IMR-90 (cell line): ENCODE data around the gene FTCDNL1. TPM values are rescaled to one million over a fixed set of nuclear protein-coding genes. Genes with fewer than 3 reads are reported as not detected.

Experiments
- ATAC-seq: fragments of 200-7000 bp; cut with Tn5 transposase; 2 replicates; pipeline ENCODE4 v1.9.1; 2020; ENCODE audit warnings: low read depth, mild to moderate bottlenecking, moderate library complexity
- BruUV-seq: library from RNA; stranded (reverse); fragments of 400-500 nt; replicated peaks from 2 replicates; lab custom pipeline; 2021; lab: Mats Ljungman, UMichigan
- CTCF ChIA-PET: fragments of 300-600 bp; formaldehyde crosslinking; extraction: SDS; loops from one replicate; lab custom pipeline; 2021; ENCODE audit warnings: antibody characterized with exemption; lab: Yijun Ruan, JAX
- POLR2A ChIA-PET: fragments of 300-600 bp; sonication (Branson Sonifier 250); formaldehyde crosslinking; loops from one replicate; lab custom pipeline; 2022; ENCODE audit warnings: antibody characterized with exemption; ENCODE audit not compliant: unreplicated experiment; lab: Charles Lee
- DNase-seq: peaks from one replicate; pipeline ENCODE4 v3.0.0; 2013
- H2AFZ ChIP-seq: replicated peaks from 2 replicates; pipeline ENCODE3; 2013; ENCODE audit warnings: low read length, mild to moderate bottlenecking; ENCODE audit not compliant: poor library complexity
- H2AK5ac ChIP-seq: 2 replicates; pipeline ENCODE4 v1.6.1; 2013; ENCODE audit warnings: low read depth, low read length, inconsistent platforms
- H2AK9ac ChIP-seq: replicated peaks from 2 replicates; pipeline ENCODE3; 2013; ENCODE audit warnings: mild to moderate bottlenecking, low read depth, low read length, moderate library complexity; ENCODE audit not compliant: poor library complexity
- H2BK120ac ChIP-seq: 2 replicates; pipeline ENCODE4 v1.6.1; 2013; ENCODE audit warnings: low read depth, low read length, inconsistent platforms
- H2BK15ac ChIP-seq: 3 replicates; pipeline ENCODE4 v1.6.1; 2013; ENCODE audit warnings: low read depth, low read length, inconsistent platforms
- H2BK20ac ChIP-seq: 2 replicates; pipeline ENCODE4 v1.6.1; 2013; ENCODE audit warnings: low read depth, mild to moderate bottlenecking, inconsistent platforms, low read length, moderate library complexity
- H2BK5ac ChIP-seq: 2 replicates; pipeline ENCODE4 v1.6.1; 2013; ENCODE audit warnings: mild to moderate bottlenecking, low read depth, low read length, inconsistent platforms; ENCODE audit not compliant: poor library complexity, severe bottlenecking
- H3K14ac ChIP-seq: replicated peaks from 2 replicates; pipeline ENCODE4 v1.6.1; 2013; ENCODE audit warnings: low read depth, low read length, inconsistent platforms
- H3K18ac ChIP-seq: 2 replicates; pipeline ENCODE4 v1.6.1; 2013; ENCODE audit warnings: low read depth, low read length, control low read depth
- H3K23ac ChIP-seq: 2 replicates; pipeline ENCODE4 v1.6.1; 2013; ENCODE audit warnings: low read depth, low read length, inconsistent platforms
- H3K27ac ChIP-seq: 2 replicates; pipeline ENCODE4 v1.5.1; 2013; ENCODE audit warnings: mild to moderate bottlenecking, control low read depth, low read length; ENCODE audit not compliant: insufficient read depth
- H3K27me3 ChIP-seq: 2 replicates; pipeline ENCODE4 v1.6.1; 2013; ENCODE audit warnings: low read length; ENCODE audit not compliant: control insufficient read depth, insufficient read depth
- H3K36me3 ChIP-seq: 2 replicates; pipeline ENCODE4 v1.6.1; 2013; ENCODE audit warnings: low read length, mixed read lengths; ENCODE audit not compliant: control insufficient read depth, insufficient read depth
- H3K4ac ChIP-seq: 2 replicates; pipeline ENCODE4 v1.6.1; 2013; ENCODE audit warnings: low read depth, low read length, inconsistent platforms
- H3K4me1 ChIP-seq: 2 replicates; pipeline ENCODE4 v1.6.1; 2013; ENCODE audit warnings: low read length, mixed read lengths; ENCODE audit not compliant: control insufficient read depth, insufficient read depth
- H3K4me2 ChIP-seq: 2 replicates; pipeline ENCODE4 v1.6.1; 2013; ENCODE audit warnings: low read depth, mild to moderate bottlenecking, control low read depth, low read length, moderate library complexity
- H3K4me3 ChIP-seq: 2 replicates; pipeline ENCODE4 v1.5.1; 2013; ENCODE audit warnings: low read depth, mild to moderate bottlenecking, control low read depth, low read length, moderate library complexity; ENCODE audit not compliant: insufficient read depth
- H3K56ac ChIP-seq: 2 replicates; pipeline ENCODE4 v1.6.1; 2013; ENCODE audit warnings: low read length, inconsistent platforms; ENCODE audit not compliant: insufficient read depth; ENCODE audit errors: extremely low read depth
- H3K79me1 ChIP-seq, 2 experiments: 2 replicates each; pipeline ENCODE4 v1.6.1; 2013; ENCODE audit warnings: low read length in 2 of 2, inconsistent platforms in 1 of 2, low read depth in 1 of 2
- H3K9ac ChIP-seq: 2 replicates; pipeline ENCODE4 v1.6.1; 2013; ENCODE audit warnings: low read depth, low read length, control low read depth
- H3K9me1 ChIP-seq: 2 replicates; pipeline ENCODE4 v1.6.1; 2013; ENCODE audit warnings: low read length, inconsistent platforms; ENCODE audit not compliant: insufficient read depth
- H3K9me3 ChIP-seq: 2 replicates; pipeline ENCODE4 v1.6.1; 2013; ENCODE audit warnings: low read length; ENCODE audit not compliant: control insufficient read depth, insufficient read depth
- H4K20me1 ChIP-seq: 2 replicates; pipeline ENCODE4 v1.6.1; 2013; ENCODE audit warnings: low read length, inconsistent platforms; ENCODE audit not compliant: insufficient read depth
- H4K5ac ChIP-seq: 2 replicates; pipeline ENCODE4 v1.6.1; 2013; ENCODE audit warnings: mild to moderate bottlenecking, low read depth, low read length, control low read depth
- H4K8ac ChIP-seq, 2 experiments: 2 replicates each; pipeline ENCODE4 v1.6.1; 2013; ENCODE audit warnings: low read depth in 2 of 2, low read length in 2 of 2, control low read depth in 1 of 2, inconsistent platforms in 1 of 2
- H4K91ac ChIP-seq: 2 replicates; pipeline ENCODE4 v1.6.1; 2013; ENCODE audit warnings: low read depth, low read length, inconsistent platforms; ENCODE audit not compliant: insufficient read depth
- MAZ ChIP-seq: IDR thresholded peaks from 2 replicates; pipeline ENCODE4 v1.6.1; 2012; ENCODE audit warnings: low read depth, mild to moderate bottlenecking, low read length, improper control_type of control experiment, moderate library complexity, borderline replicate concordance
- POLR2A ChIP-seq: IDR thresholded peaks from 2 replicates; pipeline ENCODE4 v1.6.1; 2012; ENCODE audit warnings: mild to moderate bottlenecking, low read depth, low read length
- RAD21 ChIP-seq: IDR thresholded peaks from 2 replicates; pipeline ENCODE4 v1.6.1; 2012; ENCODE audit warnings: low read length, improper control_type of control experiment
- WGBS, 2 experiments: methylation state at CpG; one replicate each; pipeline versions ENCODE4 v1.1.5 to v1.1.7; 2013; ENCODE audit warnings: missing lambda C conversion rate in 2 of 2; ENCODE audit not compliant: insufficient read length in 1 of 2; ENCODE audit errors: extremely low coverage in 2 of 2; 5-methylcytosine and 5-hydroxymethylcytosine counted together
- dilution Hi-C: fragments of 300-500 bp; cut with HindIII; formaldehyde crosslinking; loops from one replicate; pipeline ENCODE4 v1.14.3; 2018; ENCODE audit warnings: low sequenced_read_pairs; ENCODE audit not compliant: unreplicated experiment
- in situ Hi-C: fragments of 300-500 bp; cut with MboI; formaldehyde crosslinking; loops from 3 replicates; pipeline ENCODE4 v1.14.3; 2019; ENCODE audit warnings: low sequenced_read_pairs, inconsistent platforms, mixed read lengths
- intact Hi-C: fragments of 100-400 bp; cut with micrococcal nuclease; formaldehyde crosslinking; loops from 2 replicates; pipeline ENCODE4 v1.10.0; 2022
- polyA plus RNA-seq, 3 experiments: library from polyadenylated mRNA; depleted of rRNA; stranded (reverse); fragments of >200 nt; gene quantifications; 2 replicates each; pipeline ENCODE4 v1.2.3, GENCODE V29; 2012; ENCODE audit warnings: low replicate concordance in 1 of 3
- total RNA-seq: library from RNA; depleted of rRNA; stranded (reverse); fragments of >200 nt; gene quantifications from 2 replicates; pipeline ENCODE4 v1.2.3, GENCODE V29; 2012

The FTCDNL1 gene
- total and polyA plus RNA-seq, 2 of the 4 experiments (the other 2 are of a cell fraction): 0.18 to 0.21 TPM

DNA sequence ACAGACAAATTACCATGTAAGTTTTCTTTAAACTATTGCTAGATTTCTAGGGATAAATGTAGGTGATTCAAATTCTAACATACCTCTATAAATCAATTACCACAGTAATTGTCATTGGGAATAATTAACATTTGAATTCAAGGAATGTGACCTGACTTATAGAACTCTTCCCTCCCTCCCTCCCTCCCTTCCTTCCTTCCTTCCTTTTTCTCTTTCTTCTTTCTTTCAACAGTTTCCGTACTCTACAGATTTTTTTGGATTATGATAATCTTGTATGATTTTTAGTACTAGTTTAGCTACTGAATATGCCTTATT lies 18.2 kb upstream of the FTCDNL1 start:
- DNase-seq (no peak), ATAC-seq (no peak)
- H2AFZ ChIP-seq: no peak overlapping the region
- dilution Hi-C loops (no loop called here), in situ Hi-C loops (loop anchor here (10.0 kb wide), 1 partner anchor 164 kb away; no protein-coding TSS in a partner anchor), intact Hi-C loops (no loop called here)
- H3K4ac ChIP-seq: no peak overlapping the region
- no peak overlapping the region for H2BK15ac ChIP-seq
- H3K9ac ChIP-seq: no peak overlapping the region
- TF ChIP-seq RAD21 (no peak), POLR2A (no peak), MAZ (no peak)
- H2BK20ac ChIP-seq: no peak overlapping the region
- no peak overlapping the region for H2BK120ac ChIP-seq
- no peak overlapping the region for H3K14ac ChIP-seq
- BruUV-seq: no TSS peak
- no CpG with 5 or more reads among the region's 1 CpG for WGBS, 2 experiments
- H3K23ac ChIP-seq: no peak overlapping the region
- no peak overlapping the region for H3K18ac ChIP-seq
- no peak overlapping the region for H3K4me2 ChIP-seq
- H4K5ac ChIP-seq: no peak overlapping the region
- peaks cover 2% of the 10 kb centered on the region for H3K9me3 ChIP-seq
- H2AK5ac ChIP-seq: no peak overlapping the region
- no peaks in the 10 kb centered on the region for H4K20me1 ChIP-seq
- ChIA-PET POLR2A (no interaction called here), CTCF (no interaction called here)
- H3K4me3 ChIP-seq: no peak overlapping the region
- no peaks in the 10 kb centered on the region for H3K4me1 ChIP-seq
- H4K91ac ChIP-seq: no peak overlapping the region
- H3K9me1 ChIP-seq: no peaks in the 10 kb centered on the region
- H2BK5ac ChIP-seq: no peak overlapping the region
- no peak overlapping the region for H4K8ac ChIP-seq
- no peaks in the 10 kb centered on the region; the same call in 1 of the 2 replicates for H3K27me3 ChIP-seq
- no peak overlapping the region for H3K27ac ChIP-seq
- H3K56ac ChIP-seq: no peak overlapping the region
- H2AK9ac ChIP-seq: no peak overlapping the region
- no peaks in the 10 kb centered on the region for H3K36me3 ChIP-seq
- H3K79me1 ChIP-seq: no peaks in the 10 kb centered on the region
